ENCODE measurements around the gene USP17L25.
"Not testable (repeated sequence)": the region's sequence is repeated elsewhere in the genome, so short reads cannot be mapped to it uniquely, and the experiment has no call there.

USP17L25 gene

GRCh38 chr4:9379881-9380280 lies 50.2 kb downstream of the USP17L25 start:
- not testable (repeated sequence) for H3K9ac ChIP-seq (ENCODE audit: low read length)

More at GRCh38 chr4:9379881-9380280, 50.2 kb downstream of the USP17L25 start:
- not testable (repeated sequence) for H3K9me3 ChIP-seq (ENCODE audit: insufficient read depth, low read length); H3K4me3 ChIP-seq (ENCODE audit: low read length); H3K36me3 ChIP-seq (replicated peaks; ENCODE audit: low read depth, low read length); H3K27me3 ChIP-seq (ENCODE audit: low read depth, low read length); H3K79me2 ChIP-seq (ENCODE audit: low read length); H3K27ac ChIP-seq (ENCODE audit: low read length); H2AFZ ChIP-seq (ENCODE audit: low read depth, low read length); H3K4me2 ChIP-seq (ENCODE audit: low read length); H4K20me1 ChIP-seq (ENCODE audit: insufficient read depth, low read length); H3K4me1 ChIP-seq (ENCODE audit: low read length)

Measured in OCI-LY3 (cell line).